HG03175 (cell line): Measurements from ENCODE around the gene OR2L2.
"Not testable (repeated sequence)": the region's sequence is repeated elsewhere in the genome, so short reads cannot be mapped to it uniquely, and the experiment has no call there.

Source experiments
- ATAC-seq: cut with Tn5 transposase; IDR thresholded peaks from one replicate; pipeline ENCODE4 v1.9.1; 2021; ENCODE audit warnings: mild to moderate bottlenecking, moderate library complexity; ENCODE audit not compliant: unreplicated experiment

OR2L2 gene

GRCh38 chr1:248029770-248030169 is at the start of gene OR2L2:
Gene OR2L2 (plus strand): TSS chr1:248030070. CDS start chr1:248038268, 8,198 bp downstream.
- ATAC-seq: no peak

- no peak for ATAC-seq
These were observed 36.9 kb upstream of the OR2L2 start for GRCh38 chr1:247992986-247993385.

GRCh38 chr1:247998811-247999210 is 31.1 kb upstream of the OR2L2 start:
- ATAC-seq: no peak

- no peak for ATAC-seq
These were observed 29.7 kb upstream of the OR2L2 start for GRCh38 chr1:248000169-248000568.

GRCh38 chr1:248007778-248008177 is 22.1 kb upstream of the OR2L2 start:
- ATAC-seq: no peak

- ATAC-seq: no peak
These were observed 20.2 kb upstream of the OR2L2 start for GRCh38 chr1:248009681-248010080.

GRCh38 chr1:248013229-248013710 is 16.6 kb upstream of the OR2L2 start, which contains the start of gene OR2L5:
Gene OR2L5 (plus strand): TSS chr1:248013660. CDS start chr1:248021948, 8,288 bp downstream.
- no peak for ATAC-seq

GRCh38 chr1:248015803-248016202 is 14.1 kb upstream of the OR2L2 start:
- no peak for ATAC-seq

GRCh38 chr1:248045209-248045608 is 15.3 kb downstream of the OR2L2 start:
- no peak for ATAC-seq

GRCh38 chr1:248046536-248046935 is 16.7 kb downstream of the OR2L2 start, which contains the start of gene OR2L3:
Gene OR2L3 (plus strand): TSS chr1:248046836. CDS start chr1:248060682, 13,846 bp downstream.
- no peak for ATAC-seq

- no peak for ATAC-seq
These were observed 17.1 kb downstream of the OR2L2 start for GRCh38 chr1:248047008-248047407.

- no peak for ATAC-seq
These were observed 24.8 kb downstream of the OR2L2 start for GRCh38 chr1:248054671-248055070.

GRCh38 chr1:248055261-248055660 is 25.4 kb downstream of the OR2L2 start:
- no peak for ATAC-seq

- no peak for ATAC-seq
These were observed 35.2 kb downstream of the OR2L2 start for GRCh38 chr1:248065071-248065470.

GRCh38 chr1:248065604-248066003 is 35.7 kb downstream of the OR2L2 start:
- ATAC-seq: no peak

- ATAC-seq: not testable (repeated sequence)
These were observed 54.0 kb downstream of the OR2L2 start for GRCh38 chr1:248083864-248084263.
